T-helper 1 cell (primary cell): ENCODE measurements around the gene SCNN1B.
"Not testable (repeated sequence)": the region's sequence is repeated elsewhere in the genome, so short reads cannot be mapped to it uniquely, and the experiment has no call there.

Experiments used
- DNase-seq, 5 donors: peaks; one replicate each; pipeline ENCODE4 v3.0.0-alpha.2; 2012 to 2020

The SCNN1B gene

DNA sequence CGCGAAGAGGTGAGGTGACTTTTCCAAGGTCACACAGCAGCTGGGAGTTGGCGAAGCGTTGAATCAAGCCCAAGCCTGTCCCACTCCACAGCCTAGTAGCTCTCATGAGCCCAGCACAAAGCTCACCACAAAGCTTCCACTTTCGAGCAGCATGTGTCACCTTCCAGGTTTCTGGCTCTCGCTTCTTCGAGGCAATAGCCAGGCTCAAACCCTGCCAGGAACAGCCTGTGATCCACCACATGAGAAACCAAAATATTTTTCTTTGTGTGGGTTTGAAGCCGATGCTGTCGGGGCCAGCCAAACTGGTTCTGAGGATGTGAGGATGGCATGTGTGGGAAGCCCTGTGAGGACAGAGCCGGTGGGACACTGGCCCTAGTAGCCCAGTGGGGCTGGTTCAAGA, 82.8 kb downstream of the SCNN1B start:
- no peak for DNase-seq

DNA sequence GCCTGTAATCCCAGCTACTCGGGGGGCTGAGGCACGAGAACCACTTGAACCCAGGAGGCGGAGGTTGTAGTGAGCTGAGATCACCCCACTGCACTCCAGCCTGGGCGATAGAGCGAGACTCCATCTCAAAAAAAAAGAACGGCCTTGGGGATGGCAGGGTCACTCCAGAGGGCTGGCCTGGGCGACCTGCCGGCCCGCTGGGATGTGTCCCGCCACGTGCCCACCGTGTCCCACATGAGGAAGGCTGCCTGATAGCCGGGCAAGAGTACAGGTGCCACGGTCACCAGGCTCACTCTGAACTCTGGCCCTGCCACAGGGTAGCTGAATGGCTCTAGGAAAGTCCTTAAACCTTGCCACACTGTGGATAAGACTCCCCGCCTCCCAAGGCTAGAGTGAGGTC, 83.3 kb downstream of the SCNN1B start:
- DNase-seq: no peak

DNA sequence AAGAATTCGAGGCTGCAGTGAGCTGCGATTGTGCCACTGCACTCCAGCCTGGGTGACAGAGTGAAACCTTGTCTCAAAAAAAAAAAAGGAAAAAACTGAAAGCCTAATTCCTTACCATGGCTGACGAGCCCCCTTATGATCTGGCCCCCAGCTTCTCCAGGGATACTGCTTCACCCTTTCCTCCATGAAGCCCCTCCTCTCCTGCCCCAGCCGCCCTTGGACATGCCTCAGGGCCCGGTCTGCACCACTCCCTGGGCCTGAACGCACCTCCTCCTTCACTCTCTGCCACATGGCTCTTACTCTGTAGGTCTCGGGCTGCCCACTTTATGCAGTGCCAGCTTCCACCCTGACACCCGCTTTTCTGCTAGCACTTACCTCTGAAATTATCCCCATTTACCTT, 85.6 kb downstream of the SCNN1B start:
- no peak for DNase-seq

DNA sequence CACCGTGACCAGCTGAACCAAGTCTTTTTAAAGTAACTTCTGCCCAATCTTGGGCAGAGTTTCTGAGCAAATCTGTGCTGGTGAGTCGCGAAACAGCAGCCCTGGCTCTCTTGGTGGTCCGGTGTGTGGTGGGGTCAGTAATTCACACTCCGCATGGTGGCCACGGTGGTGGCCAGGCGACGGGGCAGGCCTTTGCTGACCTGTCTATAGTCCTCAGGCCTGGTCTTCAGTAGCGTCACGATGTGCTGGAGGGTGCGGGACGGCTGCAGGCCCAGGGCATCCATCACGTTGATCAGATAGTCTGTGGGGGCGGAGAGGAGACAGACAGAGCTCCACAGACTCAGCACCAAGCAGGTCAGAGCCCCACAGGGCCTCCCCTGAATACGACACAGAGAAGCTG, 86.7 kb downstream of the SCNN1B start:
- no peak for DNase-seq

DNA sequence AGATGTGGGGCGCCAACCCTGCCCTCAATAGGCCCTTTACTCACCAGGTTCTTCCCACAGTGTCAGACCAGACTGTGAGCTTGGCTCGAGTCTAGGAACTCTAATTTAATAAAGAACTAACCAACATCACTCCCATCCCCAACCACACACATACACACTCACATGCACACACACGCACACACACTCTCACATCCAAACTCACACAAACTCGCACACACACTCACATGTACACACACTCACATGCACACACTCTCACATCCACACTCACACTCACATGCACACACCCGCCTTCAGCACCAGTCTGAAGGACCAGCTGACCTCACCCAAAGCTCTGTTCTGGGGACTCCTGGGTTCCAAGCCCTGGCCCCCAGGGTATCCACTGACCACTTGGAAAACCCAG, 87.1 kb downstream of the SCNN1B start:
- DNase-seq: no peak

DNA sequence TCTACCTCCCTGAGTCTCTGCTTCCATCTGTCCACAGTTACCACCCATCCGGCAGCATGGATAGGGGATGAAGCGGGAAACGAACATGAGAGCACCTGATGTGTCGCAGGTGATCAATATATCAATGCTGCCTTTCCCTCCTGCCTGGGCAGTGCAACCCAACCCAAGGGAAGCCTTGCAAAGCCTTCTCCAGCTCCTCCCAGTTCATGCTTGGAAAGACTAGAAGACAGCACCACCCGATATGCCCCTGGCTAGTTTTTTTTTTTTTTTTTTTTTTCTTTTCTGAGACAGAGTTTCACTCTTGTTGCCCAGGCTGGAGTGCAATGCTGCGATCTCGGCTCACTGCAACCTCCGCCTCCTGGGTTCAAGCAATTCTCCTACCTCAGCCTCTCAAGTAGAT, 87.8 kb downstream of the SCNN1B start:
- not testable (repeated sequence) for DNase-seq

DNA sequence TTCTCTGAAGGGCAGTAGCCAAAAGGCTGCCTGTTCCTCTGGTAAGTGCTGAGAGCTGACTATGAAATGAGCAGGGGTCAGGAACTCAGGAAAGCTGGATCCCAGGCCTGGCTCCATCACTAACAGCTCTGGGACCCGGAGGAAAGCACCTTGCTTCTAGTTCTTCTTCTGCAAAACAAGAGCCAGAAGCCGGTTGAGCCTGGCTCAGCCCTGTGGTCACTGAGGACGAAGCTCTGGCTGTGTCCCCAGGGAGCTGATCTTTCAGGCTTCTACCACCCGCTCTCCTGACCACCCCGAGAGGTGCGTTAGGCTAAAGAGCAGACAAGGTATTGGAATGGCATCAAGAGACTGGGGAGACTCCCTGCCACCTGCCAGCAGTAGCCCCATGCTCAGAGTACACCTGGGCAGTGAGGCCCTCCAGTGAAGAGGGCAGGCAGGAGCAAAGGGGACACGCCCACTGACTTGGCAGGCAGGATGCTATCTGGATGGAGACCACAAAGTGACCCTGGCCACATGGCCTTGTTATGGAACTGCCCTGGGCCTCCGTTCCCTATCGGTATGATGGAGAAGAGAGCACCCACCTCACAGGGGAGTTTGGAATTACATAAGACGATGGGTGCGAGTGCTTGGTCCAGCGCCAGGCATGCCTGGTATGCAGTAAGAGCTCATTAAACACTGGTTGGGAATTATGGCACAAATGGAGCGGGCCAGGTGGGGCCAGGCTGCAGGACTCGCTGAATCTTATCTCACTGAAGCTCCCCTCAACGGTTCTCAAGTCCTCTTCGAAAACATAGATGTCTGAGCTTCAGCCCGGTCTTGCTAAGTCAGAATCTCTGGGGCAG, 89.5 kb downstream of the SCNN1B start:
- DNase-seq: no peak

DNA sequence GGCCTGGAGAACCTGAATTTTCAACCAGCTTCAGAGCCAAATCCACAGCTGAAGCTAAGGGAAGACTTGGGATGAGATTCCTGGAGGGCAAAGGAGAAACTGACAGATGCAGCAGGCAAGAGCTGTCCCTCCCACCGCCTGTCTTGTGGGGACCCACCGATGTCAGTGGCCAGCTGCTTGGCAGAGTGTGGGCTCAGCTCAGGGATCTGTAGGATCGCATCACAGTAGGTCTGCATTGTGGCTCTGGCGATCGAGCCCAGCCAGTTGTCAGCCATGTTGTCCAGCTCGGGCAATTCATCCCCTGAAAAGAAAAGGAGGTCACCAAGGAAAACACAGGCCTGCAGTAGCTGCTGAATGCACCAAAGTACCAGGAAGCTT, 90.1 kb downstream of the SCNN1B start:
- no peak for DNase-seq

DNA sequence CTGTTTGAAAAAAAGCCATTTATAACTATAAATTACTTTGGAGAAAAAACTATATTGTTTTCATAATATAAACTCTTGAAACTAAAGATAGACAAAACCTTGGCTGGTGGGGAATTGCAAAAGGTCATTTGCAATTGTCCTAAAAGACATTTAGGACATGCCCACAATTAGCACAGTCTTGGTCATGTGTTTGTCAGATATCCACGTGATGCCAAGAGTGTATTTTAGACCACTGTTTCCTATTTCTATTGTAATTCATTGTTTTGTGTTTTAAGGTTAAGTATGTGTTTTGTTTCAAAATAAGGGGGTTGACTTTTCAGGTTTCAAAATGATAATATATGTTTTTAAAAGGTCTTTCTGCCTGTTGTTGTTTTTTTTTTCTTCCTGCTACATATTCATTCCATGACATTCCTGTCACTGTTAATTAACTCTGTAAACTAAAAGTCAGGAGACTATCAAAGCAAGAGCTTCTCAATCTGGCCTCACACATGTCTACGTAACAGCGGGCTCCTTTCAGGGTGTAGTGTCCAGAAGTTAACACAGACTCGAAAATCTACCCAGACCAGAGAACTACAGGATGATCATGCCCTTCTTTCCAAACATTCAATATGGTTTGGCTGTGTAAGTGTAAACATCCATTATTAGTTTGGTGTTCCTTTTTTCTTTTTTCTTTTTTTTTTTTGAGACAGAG, 92.2 kb downstream of the SCNN1B start:
- no peak for DNase-seq

DNA sequence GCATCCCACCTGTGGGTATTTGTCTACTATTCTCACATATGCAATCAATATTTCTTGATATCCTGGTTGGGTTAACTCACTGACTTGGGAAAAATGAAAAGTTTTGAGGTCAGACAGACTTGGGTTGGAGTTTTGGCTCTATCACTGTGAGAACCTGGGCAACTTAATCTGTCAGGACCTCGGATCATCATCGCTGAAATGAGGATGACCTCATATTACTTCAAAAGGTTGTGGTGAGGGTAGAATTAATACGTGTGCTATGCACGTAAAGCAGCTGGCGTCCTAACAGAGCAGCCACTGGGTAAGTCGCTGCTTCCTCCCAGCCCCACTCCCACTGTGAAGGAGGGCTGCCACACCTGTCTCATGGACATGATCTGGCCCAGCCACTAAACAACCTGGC, 93.6 kb downstream of the SCNN1B start:
- DNase-seq: no peak

DNA sequence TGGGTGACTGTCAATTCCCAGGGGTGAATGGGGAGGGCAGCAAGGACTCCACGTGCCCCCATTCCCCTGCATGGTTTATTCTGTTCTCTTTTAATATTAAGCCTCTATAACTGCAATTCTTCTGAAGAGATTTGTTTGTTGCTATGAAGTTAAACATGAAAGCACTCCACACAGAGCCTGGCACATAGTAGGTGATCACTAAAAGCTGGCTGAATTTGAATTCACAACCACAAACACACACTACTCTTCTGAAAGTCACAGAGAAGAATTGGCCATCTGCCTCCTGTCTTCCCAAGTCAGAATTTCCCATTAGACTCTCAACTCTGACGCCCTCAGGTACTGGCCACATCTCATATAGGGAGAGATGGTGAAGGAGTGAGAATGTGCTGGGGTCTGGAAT, 95.4 kb downstream of the SCNN1B start:
- DNase-seq: no peak

DNA sequence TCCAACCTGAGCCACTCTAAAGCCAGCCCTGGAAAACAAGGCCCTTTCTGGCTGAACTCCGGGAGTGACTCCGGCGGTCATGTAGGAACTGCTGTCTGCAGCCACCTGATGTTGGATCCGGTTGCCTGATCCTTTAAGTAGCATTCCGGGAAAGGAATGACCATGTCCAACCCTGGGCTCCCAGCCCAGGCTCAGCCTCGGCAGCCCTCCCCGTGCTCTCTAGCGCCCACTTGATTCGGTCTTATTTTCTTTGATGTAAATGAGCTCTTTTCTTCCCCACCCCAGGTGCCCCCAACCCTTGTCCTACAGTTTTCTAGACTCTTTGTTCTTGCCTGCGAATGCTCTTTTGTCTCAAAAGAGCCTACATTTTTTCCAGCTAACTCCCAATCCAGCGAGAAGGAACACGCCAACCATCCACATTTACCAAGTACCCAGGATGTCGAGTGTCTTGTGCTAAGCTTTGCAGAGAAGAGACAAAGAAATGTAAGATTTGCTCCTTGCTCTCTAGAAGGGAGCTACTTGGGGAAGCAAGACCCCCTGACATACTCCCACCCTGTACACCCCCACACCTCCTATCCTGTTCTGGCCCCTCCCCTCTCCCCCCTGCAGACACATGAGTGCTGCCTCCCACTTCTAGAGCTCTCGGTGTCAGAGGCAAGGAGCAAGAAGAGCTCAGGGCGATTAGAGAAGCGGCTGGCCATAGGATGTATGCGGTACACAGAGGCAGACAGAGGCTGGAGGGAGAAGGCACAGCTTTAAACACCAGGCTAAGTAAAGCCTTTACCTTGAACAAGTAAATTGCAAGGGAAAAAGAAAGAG, 97.1 kb downstream of the SCNN1B start:
- no peak for DNase-seq

DNA sequence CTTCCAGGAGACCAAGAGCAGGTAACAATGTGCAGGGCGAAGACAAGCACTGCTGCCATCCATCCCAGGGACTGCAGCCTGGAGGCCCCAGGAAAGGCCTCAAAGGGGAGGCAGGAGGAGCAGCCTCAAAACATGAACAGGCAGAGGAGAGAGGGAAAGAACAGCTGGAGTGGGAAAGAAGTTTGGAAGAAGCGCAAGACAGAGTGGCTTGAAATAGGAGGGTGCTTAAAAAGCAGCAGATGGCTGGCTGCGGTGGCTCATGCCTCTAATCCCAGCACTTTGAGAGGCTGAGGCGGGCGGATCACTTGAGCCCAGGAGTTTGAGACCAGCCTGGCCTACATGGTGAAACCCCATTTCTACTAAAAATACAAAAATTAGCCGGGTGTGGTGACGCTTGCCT, 98.3 kb downstream of the SCNN1B start:
- DNase-seq: not testable (repeated sequence)

DNA sequence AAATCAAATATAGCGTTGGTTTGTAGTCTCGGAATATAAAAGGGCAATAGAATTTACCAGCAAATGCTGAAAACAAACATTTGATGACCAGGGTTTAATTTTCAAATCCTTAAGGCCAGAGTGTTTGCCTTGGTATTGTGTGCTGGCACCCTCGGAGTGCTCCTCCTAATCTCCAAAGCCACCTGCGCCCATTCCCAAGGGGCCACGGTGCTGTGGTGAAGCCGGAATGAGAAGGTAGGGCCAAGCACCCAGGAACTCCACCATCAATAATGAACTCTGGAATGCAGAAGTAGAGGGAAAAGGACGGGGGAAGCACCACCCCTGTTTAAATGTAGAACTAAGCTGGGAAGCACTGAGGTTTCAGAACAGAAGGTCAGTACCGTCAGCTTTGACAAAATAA, 99.0 kb downstream of the SCNN1B start:
- no peak for DNase-seq

DNA sequence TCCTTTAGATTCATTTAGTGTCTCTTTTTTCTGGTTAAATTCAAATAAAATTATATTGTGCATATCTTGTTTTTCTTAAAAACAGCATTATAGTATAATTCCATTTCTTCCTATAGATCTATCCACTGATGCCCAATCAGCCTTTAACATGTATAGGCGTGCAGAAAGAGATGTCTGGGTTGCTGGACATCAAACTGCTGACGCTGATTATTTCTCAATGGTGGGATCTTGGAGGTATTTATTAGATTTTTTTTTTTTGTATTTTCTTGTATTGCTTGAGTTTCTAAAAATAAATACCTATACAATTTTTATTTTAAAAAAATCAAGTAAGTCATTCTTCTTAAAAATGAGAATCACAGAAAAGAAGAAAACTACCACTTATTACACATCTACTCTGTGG, 100.0 kb downstream of the SCNN1B start:
- DNase-seq: no peak

DNA sequence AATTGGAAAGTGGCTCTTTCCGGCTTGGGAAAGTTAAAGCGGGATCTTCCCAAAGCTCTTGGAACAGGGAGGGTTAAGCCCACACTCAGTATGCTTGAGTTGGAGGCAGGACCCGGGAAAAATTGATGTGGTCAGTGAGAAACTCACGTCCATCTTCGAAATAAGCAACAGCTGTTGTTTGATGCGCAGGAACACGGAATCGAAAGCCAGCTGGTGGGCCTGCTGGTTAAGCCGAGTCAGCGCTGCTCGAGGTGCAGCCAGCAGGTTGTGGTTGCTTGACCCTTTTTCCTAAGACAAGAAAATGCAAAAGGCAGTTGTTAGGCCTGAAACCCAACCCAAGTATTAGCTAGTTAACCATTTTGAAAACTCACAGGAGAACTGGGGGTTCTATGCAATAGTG, 101.4 kb downstream of the SCNN1B start:
- no peak for DNase-seq

DNA sequence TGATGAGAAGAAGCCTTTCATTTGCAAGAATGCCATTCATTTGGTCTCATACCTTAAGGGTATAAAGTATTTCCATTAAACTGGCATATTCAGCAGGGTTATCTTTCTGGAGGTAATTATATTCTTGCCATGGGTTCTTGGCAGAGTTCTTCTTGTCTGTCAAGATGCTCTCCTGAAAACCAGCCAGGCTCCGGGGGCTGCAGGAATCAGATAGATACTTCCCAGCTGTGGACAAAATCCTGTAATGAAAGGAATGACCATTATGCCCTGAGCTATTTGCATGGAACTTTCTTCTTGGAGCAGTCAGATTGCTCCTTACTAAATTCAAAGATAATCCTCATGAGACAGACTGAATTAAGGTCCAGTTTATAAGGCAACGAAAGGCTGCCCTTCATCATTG, 103.9 kb downstream of the SCNN1B start:
- DNase-seq: no peak

DNA sequence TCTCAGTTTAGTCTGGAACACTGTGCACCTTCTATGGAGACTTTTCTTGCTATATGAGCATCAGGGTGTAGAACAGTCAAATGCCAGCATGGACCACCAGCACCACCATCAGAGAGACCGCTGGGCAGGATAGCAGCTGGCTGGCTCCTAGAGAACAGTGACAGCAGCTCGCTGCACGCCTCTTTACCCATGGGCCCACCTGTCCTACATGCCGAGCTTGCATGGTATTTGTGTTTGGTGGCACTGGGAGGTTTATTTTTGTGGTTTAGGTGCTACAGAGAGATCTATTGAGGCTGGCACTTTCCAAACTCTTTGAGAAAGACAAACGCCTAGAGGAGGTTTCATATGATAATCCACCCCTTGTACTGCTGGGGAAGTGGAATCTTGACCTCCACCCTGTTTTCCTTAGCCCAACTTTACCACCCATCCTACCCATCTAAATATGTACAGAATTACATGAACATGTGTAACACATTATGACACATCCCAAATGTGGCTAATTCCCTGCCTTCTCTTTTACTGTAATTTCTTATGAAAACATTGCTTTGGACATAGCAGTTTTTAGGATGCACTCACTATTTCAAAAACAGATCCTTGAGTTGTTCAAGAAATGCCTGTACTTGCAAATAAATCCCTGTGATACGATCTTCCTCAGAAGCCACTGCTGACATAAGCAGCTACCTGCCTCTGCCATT, 104.6 kb downstream of the SCNN1B start:
- no peak for DNase-seq

DNA sequence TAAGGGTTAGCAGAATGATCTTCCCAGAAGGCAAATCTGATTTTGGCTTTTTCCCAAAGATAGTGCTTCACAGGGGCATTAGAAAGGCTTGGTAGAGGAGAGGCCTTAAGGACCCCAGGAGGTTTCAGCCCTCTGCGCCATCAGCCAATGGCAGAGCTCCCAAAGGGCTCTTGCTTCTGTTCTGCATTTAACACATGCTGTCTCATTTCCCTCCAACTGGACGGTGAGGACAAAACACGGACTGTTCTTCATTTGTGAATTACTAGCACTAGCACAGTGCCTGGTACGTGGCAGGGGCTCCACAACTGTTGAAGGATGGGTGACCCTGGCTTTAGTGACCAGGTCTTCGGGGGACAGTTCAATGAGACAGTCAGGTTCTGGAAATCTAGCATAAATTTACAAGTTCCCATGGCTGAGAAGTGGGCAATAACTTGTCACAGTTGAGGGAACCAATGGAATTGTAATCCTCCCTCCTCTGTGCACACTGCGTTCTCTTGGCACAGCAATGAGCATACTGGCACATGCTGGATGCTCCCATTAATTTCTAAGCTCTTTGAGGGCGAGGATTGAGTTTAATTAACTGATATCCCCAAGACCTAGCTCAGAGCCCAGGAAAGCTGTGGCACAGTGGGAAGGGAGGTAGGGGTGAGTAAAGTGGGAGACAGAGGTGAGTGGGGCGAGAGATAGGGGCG, 105.5 kb downstream of the SCNN1B start:
- DNase-seq: no peak

DNA sequence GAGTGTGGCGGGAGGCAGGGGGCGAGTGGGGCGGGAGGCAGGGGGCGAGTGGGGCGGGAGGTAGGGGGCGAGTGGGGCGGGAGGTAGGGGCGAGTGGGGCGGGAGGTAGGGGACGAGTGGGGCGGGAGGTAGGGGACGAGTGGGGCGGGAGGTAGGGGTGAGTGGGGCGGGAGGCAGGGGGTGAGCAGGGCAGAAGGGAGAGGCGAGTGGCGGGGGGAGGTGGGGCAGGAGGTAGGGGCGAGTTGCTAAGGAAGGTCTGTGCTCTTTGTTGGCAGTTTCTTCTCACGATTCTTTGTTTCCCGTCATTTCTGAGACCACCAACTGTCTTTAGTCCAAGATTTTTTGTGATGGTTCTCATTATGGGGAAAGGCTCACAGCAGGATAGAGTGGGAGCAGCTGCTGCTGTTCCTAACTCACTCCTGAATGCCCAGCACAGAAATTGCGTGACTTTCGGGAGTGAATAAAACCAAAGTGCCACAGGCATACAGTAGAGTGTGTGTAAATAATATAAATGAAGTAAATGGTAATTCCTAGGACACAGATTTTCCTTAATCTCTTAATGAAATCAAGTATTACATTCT, 106.2 kb downstream of the SCNN1B start:
- DNase-seq: no peak

DNA sequence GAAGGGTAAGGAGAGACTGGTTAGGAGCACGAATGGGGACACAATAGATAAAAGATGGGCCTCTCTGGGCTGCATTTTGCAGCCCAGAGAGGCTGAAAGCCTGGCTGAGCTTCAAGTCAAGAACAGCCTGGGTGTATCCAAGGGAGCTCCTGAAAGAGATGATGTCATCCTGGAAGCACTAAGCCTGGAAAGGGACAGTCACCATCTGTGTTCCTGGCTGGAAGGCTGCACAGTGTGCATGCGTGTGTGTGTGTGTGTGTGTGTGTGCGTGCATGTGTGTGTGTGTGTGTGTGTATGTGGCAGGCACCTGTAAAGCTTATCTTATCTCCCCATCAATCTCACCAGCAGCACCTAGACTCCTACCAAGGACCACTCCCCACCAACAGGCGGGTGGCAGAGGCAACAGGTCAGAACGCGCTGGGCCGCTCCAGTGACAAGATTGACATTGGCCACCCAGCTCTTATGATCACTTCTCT, 106.8 kb downstream of the SCNN1B start:
- no peak for DNase-seq

DNA sequence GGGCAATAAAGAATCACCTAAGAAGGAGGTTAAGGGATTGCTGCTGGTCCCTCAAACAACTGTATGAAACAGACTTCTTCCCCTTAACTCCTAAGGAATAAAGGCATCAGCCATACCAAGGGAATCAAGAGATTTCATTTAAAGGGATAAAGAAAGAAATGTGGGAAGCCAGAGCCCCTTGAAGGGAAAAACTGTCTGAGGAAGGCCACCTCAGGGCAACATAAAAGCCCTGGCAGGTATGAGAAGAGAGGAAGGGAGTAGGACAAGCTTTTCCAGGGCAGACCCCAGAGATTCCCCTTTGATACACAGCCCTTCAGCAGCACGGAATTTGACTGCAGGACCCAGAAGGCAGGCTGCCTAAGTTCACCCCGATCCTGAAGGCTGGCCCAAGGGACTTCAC, 107.4 kb downstream of the SCNN1B start:
- no peak for DNase-seq
